Measurements from ENCODE around the gene MSL1. TPM values are rescaled to one million over a fixed set of nuclear protein-coding genes. Genes with fewer than 3 reads are reported as not detected.

Gene MSL1
- polyA plus RNA-seq, 3 donors, result 149 to 176 (median 160) TPM

DNA sequence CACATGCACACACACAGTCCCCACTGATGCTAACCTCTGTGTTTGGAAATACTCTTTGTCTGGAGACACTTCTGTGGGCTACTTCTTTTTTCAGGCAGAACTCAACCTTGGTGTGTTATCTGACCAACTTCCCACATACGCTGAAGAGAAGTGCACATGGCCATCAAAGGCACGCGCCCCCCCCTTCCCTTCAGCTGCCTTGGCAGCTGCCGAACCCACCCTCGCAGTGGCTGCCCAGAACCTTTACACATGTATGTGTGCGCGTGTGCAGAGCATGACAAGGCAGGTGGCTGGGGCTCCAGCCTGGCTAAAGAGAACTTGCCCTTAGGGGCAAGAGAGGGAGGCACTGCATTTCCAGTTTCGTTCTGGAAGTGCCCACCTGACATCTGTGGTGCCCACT lies 59.4 kb downstream of the MSL1 start:
- DNase-seq (ENCODE audit: extremely low read depth in 1 of 11, low read depth in 9 of 11, low spot score in 4 of 11), result no peak

- no peak for DNase-seq (ENCODE audit: extremely low read depth in 1 of 11, low read depth in 9 of 11, low spot score in 4 of 11)
These were observed 60.8 kb downstream of the MSL1 start for GRCh38 chr17:40182606-40183005.

Other genes starting within 250 kb of the MSL1 start
- 10 to 100 TPM; 11.8 to 27.9 (median 13.8) TPM for gene GSDMB, start 203.3 kb upstream of the MSL1 start, polyA plus RNA-seq (ENCODE audit: insufficient read length in 3 of 3)
- gene ORMDL3, start 194.4 kb upstream of the MSL1 start, polyA plus RNA-seq (ENCODE audit: insufficient read length in 3 of 3), result 10 to 100 TPM; 87.8 to 92.0 (median 88.8) TPM
- under 1 TPM in 1 of 3 donors, not detected in 2; 0.11 TPM for gene LRRC3C, start 194.2 kb upstream of the MSL1 start, polyA plus RNA-seq (ENCODE audit: insufficient read length in 3 of 3)
- 1 to 10 TPM in 2 of 3 donors, under 1 TPM in 1; 0.64 to 2.8 (median 2.5) TPM for gene GSDMA, start 159.0 kb upstream of the MSL1 start, polyA plus RNA-seq (ENCODE audit: insufficient read length in 3 of 3)
- gene PSMD3, start 141.2 kb upstream of the MSL1 start, polyA plus RNA-seq (ENCODE audit: insufficient read length in 3 of 3), result 100 to 1,000 TPM; 109 to 129 (median 110) TPM
- not detected for gene CSF3, start 106.5 kb upstream of the MSL1 start, polyA plus RNA-seq (ENCODE audit: insufficient read length in 3 of 3)
- 100 to 1,000 TPM in 2 of 3 donors, 10 to 100 TPM in 1; 97.1 to 139 (median 105) TPM for gene MED24, start 67.6 kb upstream of the MSL1 start, polyA plus RNA-seq (ENCODE audit: insufficient read length in 3 of 3)
- 10 to 100 TPM; 46.9 to 57.1 (median 51.1) TPM for gene THRA, start 59.0 kb upstream of the MSL1 start, polyA plus RNA-seq (ENCODE audit: insufficient read length in 3 of 3)
- gene NR1D1, start 21.4 kb upstream of the MSL1 start, polyA plus RNA-seq (ENCODE audit: insufficient read length in 3 of 3), result 1 to 10 TPM; 3.2 to 4.7 (median 3.7) TPM
- 100 to 1,000 TPM in 2 of 3 donors, 10 to 100 TPM in 1; 97.9 to 112 (median 109) TPM for gene CASC3, start 18.6 kb downstream of the MSL1 start, polyA plus RNA-seq (ENCODE audit: insufficient read length in 3 of 3)
- gene RAPGEFL1, start 55.5 kb downstream of the MSL1 start, polyA plus RNA-seq (ENCODE audit: insufficient read length in 3 of 3), result 10 to 100 TPM in 1 of 3 donors, 1 to 10 TPM in 2; 8.0 to 11.5 (median 9.0) TPM
- gene WIPF2, start 97.3 kb downstream of the MSL1 start, polyA plus RNA-seq (ENCODE audit: insufficient read length in 3 of 3), result 10 to 100 TPM; 27.4 to 35.9 (median 28.7) TPM
- 10 to 100 TPM; 17.1 to 27.8 (median 25.1) TPM for gene CDC6, start 165.9 kb downstream of the MSL1 start, polyA plus RNA-seq (ENCODE audit: insufficient read length in 3 of 3)
- 10 to 100 TPM; 37.9 to 41.5 (median 41.0) TPM for gene RARA, start 187.2 kb downstream of the MSL1 start, polyA plus RNA-seq (ENCODE audit: insufficient read length in 3 of 3)
- gene GJD3, start 242.8 kb downstream of the MSL1 start, polyA plus RNA-seq (ENCODE audit: insufficient read length in 3 of 3), result under 1 TPM in 1 of 3 donors, not detected in 2; 0.32 TPM

Measured in renal cortex interstitium (tissue), 11 donors.